OCI-LY7 (cell line): Measurements from ENCODE around the gene FKBP4.

Source experiments
- CTCF ChIP-seq: fragments of 200-600 bp; sonication (generic); conservative IDR thresholded peaks from 2 replicates; pipeline ENCODE4 v1.5.1; 2014; ENCODE audit warnings: mild to moderate bottlenecking, antibody characterized with exemption, low read length, moderate library complexity, mixed read lengths
- EZH2phosphoT487 ChIP-seq: fragments of 200-600 bp; sonication (generic); IDR thresholded peaks from 2 replicates; pipeline ENCODE4 v1.6.1; 2018; ENCODE audit warnings: low read depth, borderline replicate concordance, mild to moderate bottlenecking, mixed run types, antibody characterized with exemption, low read length, moderate library complexity, mixed read lengths

GRCh38 chr12:2765608-2766007, 29.2 kb upstream of the FKBP4 start:
- no peak for TF ChIP-seq CTCF
- no peak for TF ChIP-seq EZH2phosphoT487
